Measurements from ENCODE around the gene TRAP1. TPM values are rescaled to one million over a fixed set of nuclear protein-coding genes. Genes with fewer than 3 reads are reported as not detected.

TRAP1 gene
- polyA plus RNA-seq, 1 donor from 2014 or later, result 73.0 TPM

DNA sequence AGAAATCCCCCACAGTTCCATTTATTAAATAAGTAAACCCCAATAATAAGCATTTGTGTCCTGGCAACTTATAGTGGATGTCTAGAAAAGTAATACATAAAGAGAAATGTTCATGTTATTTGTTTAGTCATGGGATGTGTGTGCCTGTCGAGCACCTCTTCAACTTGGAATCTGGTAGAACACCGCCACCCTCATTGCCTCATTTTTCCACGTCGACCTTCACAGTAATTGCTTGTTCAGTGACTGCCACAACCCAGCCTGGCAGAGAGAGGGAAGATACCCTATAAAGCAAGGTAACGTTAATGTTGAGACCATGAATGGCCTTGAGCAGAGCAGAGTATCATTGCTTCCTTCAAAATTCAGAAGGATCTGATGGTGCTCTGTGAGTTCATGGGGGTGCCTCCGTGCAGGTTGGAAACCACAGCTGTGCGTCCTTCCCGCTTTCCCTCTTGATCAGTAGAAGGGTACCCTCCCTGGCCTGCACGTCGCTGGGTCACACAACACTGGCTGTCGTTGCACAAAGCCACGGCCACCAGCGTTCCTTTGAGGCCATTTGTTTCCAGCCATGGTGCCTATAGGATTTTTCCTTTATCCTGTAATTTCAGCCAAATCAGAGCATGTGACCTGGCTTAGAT is 66.6 kb downstream of the TRAP1 start:
- Histone ChIP-seq H3K9me2 (ENCODE audit: insufficient read depth, low read length) (no peaks in the 10 kb centered on the region), H3K36me3 (ENCODE audit: insufficient read depth, low read length) (peaks cover under 1% of the 10 kb centered on the region), H2AFZ (ENCODE audit: low read depth, low read length) (no peak overlapping the region), H3F3A (ENCODE audit: insufficient read depth, low read length, poor library complexity, severe bottlenecking) (no peaks in the 10 kb centered on the region), H3K9me3 (ENCODE audit: low read length) (no peaks in the 10 kb centered on the region), H3K27ac (ENCODE audit: low read length) (peak overlapping the region; percentile 3), H4K20me1 (ENCODE audit: insufficient read depth) (no peaks in the 10 kb centered on the region), H3K4me2 (ENCODE audit: low read length) (no peak overlapping the region), H3K4me3 (ENCODE audit: low read length) (no peak overlapping the region), H3K79me2 (replicated peaks; ENCODE audit: insufficient read depth, low read length) (no peaks in the 10 kb centered on the region), H3K9ac (ENCODE audit: low read length) (no peak overlapping the region), H3K27me3 (ENCODE audit: insufficient read depth, low read depth, low read length) (no peaks in the 10 kb centered on the region)
- TF ChIP-seq, protein P1, sequence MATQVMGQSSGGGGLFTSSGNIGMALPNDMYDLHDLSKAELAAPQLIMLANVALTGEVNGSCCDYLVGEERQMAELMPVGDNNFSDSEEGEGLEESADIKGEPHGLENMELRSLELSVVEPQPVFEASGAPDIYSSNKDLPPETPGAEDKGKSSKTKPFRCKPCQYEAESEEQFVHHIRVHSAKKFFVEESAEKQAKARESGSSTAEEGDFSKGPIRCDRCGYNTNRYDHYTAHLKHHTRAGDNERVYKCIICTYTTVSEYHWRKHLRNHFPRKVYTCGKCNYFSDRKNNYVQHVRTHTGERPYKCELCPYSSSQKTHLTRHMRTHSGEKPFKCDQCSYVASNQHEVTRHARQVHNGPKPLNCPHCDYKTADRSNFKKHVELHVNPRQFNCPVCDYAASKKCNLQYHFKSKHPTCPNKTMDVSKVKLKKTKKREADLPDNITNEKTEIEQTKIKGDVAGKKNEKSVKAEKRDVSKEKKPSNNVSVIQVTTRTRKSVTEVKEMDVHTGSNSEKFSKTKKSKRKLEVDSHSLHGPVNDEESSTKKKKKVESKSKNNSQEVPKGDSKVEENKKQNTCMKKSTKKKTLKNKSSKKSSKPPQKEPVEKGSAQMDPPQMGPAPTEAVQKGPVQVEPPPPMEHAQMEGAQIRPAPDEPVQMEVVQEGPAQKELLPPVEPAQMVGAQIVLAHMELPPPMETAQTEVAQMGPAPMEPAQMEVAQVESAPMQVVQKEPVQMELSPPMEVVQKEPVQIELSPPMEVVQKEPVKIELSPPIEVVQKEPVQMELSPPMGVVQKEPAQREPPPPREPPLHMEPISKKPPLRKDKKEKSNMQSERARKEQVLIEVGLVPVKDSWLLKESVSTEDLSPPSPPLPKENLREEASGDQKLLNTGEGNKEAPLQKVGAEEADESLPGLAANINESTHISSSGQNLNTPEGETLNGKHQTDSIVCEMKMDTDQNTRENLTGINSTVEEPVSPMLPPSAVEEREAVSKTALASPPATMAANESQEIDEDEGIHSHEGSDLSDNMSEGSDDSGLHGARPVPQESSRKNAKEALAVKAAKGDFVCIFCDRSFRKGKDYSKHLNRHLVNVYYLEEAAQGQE (IDR thresholded peaks at IDR 0.05; ENCODE audit: borderline replicate concordance), result no peak
- TF ChIP-seq RAD21 (conservative IDR thresholded peaks at IDR 0.05) (no peak), EP300 (conservative IDR thresholded peaks at IDR 0.05; ENCODE audit: poor library complexity, severe bottlenecking) (no peak), EZH2 (IDR thresholded peaks at IDR 0.05; ENCODE audit: borderline replicate concordance, insufficient read depth, low read length, poor library complexity, severe bottlenecking) (no peak), POLR2AphosphoS5 (IDR thresholded peaks at IDR 0.05) (no peak), CTCF (IDR thresholded peaks at IDR 0.05; ENCODE audit: poor library complexity, severe bottlenecking) (no peak), TAF1 (IDR thresholded peaks at IDR 0.05; ENCODE audit: low read depth) (no peak), SMC3 (conservative IDR thresholded peaks at IDR 0.05; ENCODE audit: poor library complexity) (no peak), MXI1 (conservative IDR thresholded peaks at IDR 0.05; ENCODE audit: poor library complexity, severe bottlenecking) (no peak)

DNA sequence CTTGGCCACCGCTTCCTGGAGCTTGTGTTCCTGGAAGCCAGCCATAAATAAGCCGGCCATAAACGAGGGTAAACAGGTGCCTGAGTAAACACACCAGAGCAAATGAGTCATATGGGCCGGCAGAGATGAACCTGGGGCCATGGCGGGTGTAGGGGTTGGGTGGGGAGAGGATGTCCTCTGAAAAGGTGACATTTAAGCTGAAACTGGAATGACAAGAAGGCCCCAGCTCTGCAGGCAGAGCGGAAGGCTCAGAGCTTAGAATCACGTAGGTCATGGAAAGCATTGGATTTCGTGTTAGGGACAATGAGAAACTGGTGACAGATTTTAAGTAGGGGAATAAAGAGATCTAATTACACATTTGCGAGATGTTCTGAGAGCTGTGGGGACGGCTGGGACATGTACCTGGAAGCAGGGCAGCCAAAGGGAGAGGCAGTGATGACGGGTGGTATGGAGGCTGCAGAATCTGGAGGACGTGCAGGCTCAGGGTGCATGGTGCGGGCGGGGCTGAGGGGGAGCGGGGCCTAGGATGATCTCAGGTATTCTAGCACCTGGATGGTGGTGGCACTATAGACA is 70.9 kb downstream of the TRAP1 start:
- no peaks in the 10 kb centered on the region for H3K27me3 ChIP-seq (ENCODE audit: insufficient read depth, low read depth, low read length)
- no peak overlapping the region for H2AFZ ChIP-seq (ENCODE audit: low read depth, low read length)
- H3K9me3 ChIP-seq (ENCODE audit: low read length), result no peaks in the 10 kb centered on the region
- no peak overlapping the region for H3K4me2 ChIP-seq (ENCODE audit: low read length)
- H3K9ac ChIP-seq (ENCODE audit: low read length), result no peak overlapping the region
- no peak overlapping the region for H3K4me3 ChIP-seq (ENCODE audit: low read length)
- H3K9me2 ChIP-seq (ENCODE audit: insufficient read depth, low read length), result no peaks in the 10 kb centered on the region
- TF ChIP-seq MXI1 (conservative IDR thresholded peaks at IDR 0.05; ENCODE audit: poor library complexity, severe bottlenecking), result no peak
- TF ChIP-seq POLR2AphosphoS5 (IDR thresholded peaks at IDR 0.05), result no peak
- TF ChIP-seq EZH2 (IDR thresholded peaks at IDR 0.05; ENCODE audit: borderline replicate concordance, insufficient read depth, low read length, poor library complexity, severe bottlenecking), result no peak
- TF ChIP-seq EP300 (conservative IDR thresholded peaks at IDR 0.05; ENCODE audit: poor library complexity, severe bottlenecking), result no peak
- H3K79me2 ChIP-seq (replicated peaks; ENCODE audit: insufficient read depth, low read length), result no peaks in the 10 kb centered on the region
- no peaks in the 10 kb centered on the region for H4K20me1 ChIP-seq (ENCODE audit: insufficient read depth)
- no peaks in the 10 kb centered on the region for H3K36me3 ChIP-seq (ENCODE audit: insufficient read depth, low read length)
- no peak overlapping the region for H3K27ac ChIP-seq (ENCODE audit: low read length)
- H3F3A ChIP-seq (ENCODE audit: insufficient read depth, low read length, poor library complexity, severe bottlenecking), result no peaks in the 10 kb centered on the region
